ENCODE data around the gene CD59. TPM values are rescaled to one million over a fixed set of nuclear protein-coding genes. Genes with fewer than 3 reads are reported as not detected.

Gene CD59
- total and polyA plus RNA-seq, 2 of the 13 experiments (the other 11 are each of a cell fraction or from before 2014, with no cell fraction given): 127 to 289 TPM

GRCh38 chr11:33751878-33752277, 15.7 kb upstream of the CD59 start:
- Histone ChIP-seq H3K4me2 (ENCODE audit: low read depth, low read length) (no peak overlapping the region), H3K27ac (ENCODE audit: extremely low read length, insufficient read depth, low read length) (no peak overlapping the region), H3K9ac (ENCODE audit: insufficient read depth, low read depth, low read length) (no peak overlapping the region), H3K4me1 (ENCODE audit: insufficient read depth, low read length) (no peaks in the 10 kb centered on the region), H3K27me3 (ENCODE audit: control insufficient read depth in 1 of 2, insufficient read depth in 2 of 2, low read length in 2 of 2) (no peaks in the 10 kb centered on the region), H3K36me3 (replicated peaks in 1 of 2; ENCODE audit: control insufficient read depth in 1 of 2, insufficient read depth in 2 of 2, low read length in 2 of 2) (peaks cover 4 to 12% of the 10 kb centered on the region in 2 experiments; a peak in 4 of 5 replicates), H3K9me3 (ENCODE audit: low read length) (no peaks in the 10 kb centered on the region), H4K20me1 (ENCODE audit: insufficient read depth, low read length) (no peaks in the 10 kb centered on the region), H3K4me3 (replicated peaks in 1 of 3; ENCODE audit: insufficient read depth in 1 of 3, low read depth in 2 of 3, low read length in 3 of 3) (no peak overlapping the region), H3K79me2 (ENCODE audit: insufficient read depth, low read length) (no peaks in the 10 kb centered on the region), H2AFZ (ENCODE audit: low read length) (no peak overlapping the region)
- in situ Hi-C loops (cut with HindIII; ENCODE audit: extremely low pct_ligation_motif_present, low pct_unique_long_range_greater_than_20kb) (no loop called here), intact Hi-C loops (cut with micrococcal nuclease; ENCODE audit: unreplicated experiment) (no loop called here)
- no peak for FAIRE-seq
- TF ChIP-seq ZNF142 (CRISPR knock-in tag; IDR thresholded peaks at IDR 0.05) (no peak), ZMAT5 (CRISPR knock-in tag; IDR thresholded peaks at IDR 0.05; ENCODE audit: borderline replicate concordance, low read depth) (no peak), TSC22D2 (CRISPR knock-in tag; IDR thresholded peaks at IDR 0.05; ENCODE audit: borderline replicate concordance) (no peak), ZNF276 (CRISPR knock-in tag; IDR thresholded peaks at IDR 0.05; ENCODE audit: low read depth) (no peak), SRY (CRISPR knock-in tag; IDR thresholded peaks at IDR 0.05) (no peak), CSRNP2 (CRISPR knock-in tag; conservative IDR thresholded peaks at IDR 0.05; ENCODE audit: low read depth) (no peak), ZSCAN9 (CRISPR knock-in tag; IDR thresholded peaks at IDR 0.05; ENCODE audit: borderline replicate concordance) (no peak), KLF6 (CRISPR knock-in tag; IDR thresholded peaks at IDR 0.05) (no peak), SMAD1 (CRISPR knock-in tag; IDR thresholded peaks at IDR 0.05; ENCODE audit: borderline replicate concordance, low read depth) (no peak), ZNF280B (CRISPR knock-in tag; IDR thresholded peaks at IDR 0.05; ENCODE audit: borderline replicate concordance) (no peak)
- 95% methylated on average over 3 of the region's 3 CpGs for WGBS (ENCODE audit: low lambda C conversion rate)
- BruUV-seq (replicated peaks): no TSS peak
- CTCF ChIA-PET (ENCODE audit: low intra/inter-chr PET ratio, low total read pairs): no interaction called here
- no peak for ATAC-seq
- POLR2A ChIA-PET: no interaction called here
- no peak for DNase-seq (ENCODE audit: low spot score)

Data from HepG2 (cell line).